ENCODE results near the gene RPL18. TPM values are rescaled to one million over a fixed set of nuclear protein-coding genes. Genes with fewer than 3 reads are reported as not detected.

RPL18 gene
- total RNA-seq, 4 donors from 2014 or later = 998 to 1,778 (median 1,670) TPM

DNA sequence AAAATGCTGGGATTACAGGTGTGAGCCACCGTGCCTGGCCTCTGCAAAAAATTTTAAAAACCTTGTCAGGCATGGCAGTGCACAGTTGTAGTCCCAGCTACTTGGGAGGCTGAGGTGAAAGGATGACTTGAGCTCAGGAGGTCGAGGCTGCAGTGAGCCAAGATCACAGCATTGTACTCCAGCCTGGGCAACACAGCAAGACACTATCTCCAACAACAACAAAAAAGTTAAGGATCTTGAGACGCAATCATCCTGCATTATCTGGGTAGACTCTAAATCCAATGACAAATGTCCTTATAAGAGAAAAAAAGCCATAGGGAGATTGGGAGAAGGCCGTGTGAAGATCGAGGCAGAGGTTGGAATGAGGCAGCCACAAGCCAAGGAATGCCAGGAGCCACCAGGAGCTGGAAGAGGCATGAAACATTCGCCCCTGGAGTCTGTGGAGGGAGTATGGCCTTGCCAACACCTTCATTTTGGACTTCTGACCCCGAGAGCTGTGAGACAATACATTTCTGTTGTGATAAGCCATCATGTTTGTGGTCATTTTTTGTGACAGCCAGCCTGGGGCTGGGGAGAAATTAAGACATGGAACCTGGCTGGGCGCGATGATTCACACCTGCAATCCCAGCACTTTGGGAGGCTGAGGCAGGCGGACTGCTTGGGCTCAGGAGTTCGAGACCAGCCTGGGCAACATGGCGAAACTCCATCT, 32.1 kb upstream of the RPL18 start:
- TF ChIP-seq, protein P1, sequence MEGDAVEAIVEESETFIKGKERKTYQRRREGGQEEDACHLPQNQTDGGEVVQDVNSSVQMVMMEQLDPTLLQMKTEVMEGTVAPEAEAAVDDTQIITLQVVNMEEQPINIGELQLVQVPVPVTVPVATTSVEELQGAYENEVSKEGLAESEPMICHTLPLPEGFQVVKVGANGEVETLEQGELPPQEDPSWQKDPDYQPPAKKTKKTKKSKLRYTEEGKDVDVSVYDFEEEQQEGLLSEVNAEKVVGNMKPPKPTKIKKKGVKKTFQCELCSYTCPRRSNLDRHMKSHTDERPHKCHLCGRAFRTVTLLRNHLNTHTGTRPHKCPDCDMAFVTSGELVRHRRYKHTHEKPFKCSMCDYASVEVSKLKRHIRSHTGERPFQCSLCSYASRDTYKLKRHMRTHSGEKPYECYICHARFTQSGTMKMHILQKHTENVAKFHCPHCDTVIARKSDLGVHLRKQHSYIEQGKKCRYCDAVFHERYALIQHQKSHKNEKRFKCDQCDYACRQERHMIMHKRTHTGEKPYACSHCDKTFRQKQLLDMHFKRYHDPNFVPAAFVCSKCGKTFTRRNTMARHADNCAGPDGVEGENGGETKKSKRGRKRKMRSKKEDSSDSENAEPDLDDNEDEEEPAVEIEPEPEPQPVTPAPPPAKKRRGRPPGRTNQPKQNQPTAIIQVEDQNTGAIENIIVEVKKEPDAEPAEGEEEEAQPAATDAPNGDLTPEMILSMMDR (IDR thresholded peaks at IDR 0.05; ENCODE audit: low read depth) = no peak

DNA sequence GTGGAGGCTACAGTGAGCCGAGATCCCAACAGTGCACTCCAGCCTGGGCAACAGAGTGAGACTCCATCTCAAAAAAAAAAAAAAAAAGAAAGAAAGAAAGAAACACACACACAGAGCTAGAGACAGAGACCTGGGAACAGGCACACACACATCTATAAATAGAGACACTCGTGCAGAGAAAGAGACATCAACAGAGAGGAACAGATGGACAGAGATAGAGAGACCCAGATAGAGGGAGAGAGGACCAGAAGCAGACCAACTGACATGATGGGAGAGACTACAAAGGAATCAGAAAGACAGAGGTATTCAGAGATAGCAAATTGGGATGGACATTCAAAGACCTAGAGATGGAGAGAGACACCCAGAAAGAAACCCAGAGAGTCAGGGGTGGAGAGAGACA, 29.2 kb upstream of the RPL18 start:
- TF ChIP-seq, protein P1 (IDR thresholded peaks at IDR 0.05; ENCODE audit: low read depth) = no peak

DNA sequence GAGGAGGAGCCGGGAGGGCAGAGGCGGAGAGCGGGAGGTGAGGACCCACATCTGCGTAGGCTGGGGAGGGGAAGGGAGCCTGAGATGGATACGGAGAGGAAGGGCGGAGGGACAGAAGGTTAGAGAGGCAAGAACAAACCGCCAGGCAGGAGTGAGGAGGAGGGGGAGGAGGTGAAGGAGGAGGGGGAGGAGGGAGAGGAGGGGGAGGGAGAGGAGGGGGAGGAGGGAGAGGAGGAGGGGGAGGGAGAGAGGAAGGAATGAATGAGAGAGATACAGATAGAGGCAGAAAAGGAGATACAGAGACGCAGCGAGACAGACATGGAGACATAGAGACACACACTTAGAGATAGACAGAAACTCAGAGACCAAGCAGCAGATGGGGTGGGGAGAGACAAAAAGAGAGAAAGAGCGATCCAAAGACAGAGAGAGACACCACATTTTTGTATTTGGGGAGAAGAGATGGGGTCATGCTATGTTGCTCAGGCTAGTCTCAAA, 27.8 kb upstream of the RPL18 start:
- TF ChIP-seq, protein P1 (IDR thresholded peaks at IDR 0.05; ENCODE audit: low read depth) = no peak

DNA sequence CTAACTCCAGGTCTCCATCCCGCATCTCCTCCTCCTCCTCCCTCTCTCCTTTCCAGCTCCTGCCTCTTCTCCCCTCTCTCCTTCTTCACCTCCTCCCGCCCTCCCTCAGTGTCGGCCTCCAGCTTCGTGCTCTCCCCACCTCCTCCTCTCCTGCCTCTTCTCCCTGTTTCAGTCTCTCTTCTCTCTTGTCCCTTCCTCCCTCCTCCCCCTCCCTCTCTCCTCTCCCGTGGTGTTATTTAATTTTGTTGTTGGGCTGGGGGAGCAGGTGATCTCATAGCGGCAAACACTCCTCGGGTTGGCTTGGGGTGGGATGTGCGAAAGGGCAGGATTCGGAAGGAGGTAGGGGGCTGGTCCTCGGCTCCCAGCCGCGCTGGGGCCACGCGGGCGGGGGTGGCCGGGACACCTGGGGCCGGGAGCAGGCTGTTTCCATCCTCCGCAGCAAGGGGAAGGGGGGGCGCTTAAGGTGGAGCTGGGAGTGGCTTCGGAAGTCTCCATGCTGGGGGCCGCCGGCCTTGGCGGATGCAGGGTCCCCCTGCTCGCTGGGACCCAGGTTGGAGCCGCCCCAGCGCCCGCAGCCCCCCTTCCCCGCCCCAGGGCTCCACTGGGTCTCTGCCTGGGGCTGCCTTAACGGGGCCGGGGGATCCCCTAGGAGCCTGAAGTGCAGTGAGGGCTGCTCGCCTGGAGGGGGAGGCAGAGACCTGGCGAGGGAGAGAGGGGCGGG, 27.2 kb upstream of the RPL18 start, which contains the start of gene CA11:
Gene CA11 (minus strand): TSS at position 187 of the 721 bp plus-strand sequence. CDS start 555 bp downstream, outside the sequence.
- TF ChIP-seq, protein P1 (IDR thresholded peaks at IDR 0.05; ENCODE audit: low read depth) = no peak

DNA sequence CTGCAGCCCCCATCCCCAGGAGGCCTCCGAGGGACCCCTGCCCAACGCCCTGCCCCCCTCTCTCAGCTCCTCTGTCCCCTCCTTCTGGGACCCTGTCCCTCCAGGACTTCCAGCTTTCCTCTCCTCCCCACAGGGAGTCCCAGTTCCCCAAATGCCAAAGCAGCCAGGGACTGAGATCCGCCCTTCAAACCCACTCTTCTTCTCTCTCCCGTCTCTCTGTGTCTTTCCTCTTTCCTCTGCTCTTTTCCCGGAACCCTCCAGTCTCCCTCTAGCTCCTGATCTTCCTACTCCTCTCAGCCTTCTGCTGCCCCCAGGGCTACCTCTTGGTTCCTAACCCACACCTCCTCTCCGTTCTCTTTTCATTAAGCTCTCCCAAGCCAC, 26.6 kb upstream of the RPL18 start:
- TF ChIP-seq, protein P1 (IDR thresholded peaks at IDR 0.05; ENCODE audit: low read depth) = no peak

DNA sequence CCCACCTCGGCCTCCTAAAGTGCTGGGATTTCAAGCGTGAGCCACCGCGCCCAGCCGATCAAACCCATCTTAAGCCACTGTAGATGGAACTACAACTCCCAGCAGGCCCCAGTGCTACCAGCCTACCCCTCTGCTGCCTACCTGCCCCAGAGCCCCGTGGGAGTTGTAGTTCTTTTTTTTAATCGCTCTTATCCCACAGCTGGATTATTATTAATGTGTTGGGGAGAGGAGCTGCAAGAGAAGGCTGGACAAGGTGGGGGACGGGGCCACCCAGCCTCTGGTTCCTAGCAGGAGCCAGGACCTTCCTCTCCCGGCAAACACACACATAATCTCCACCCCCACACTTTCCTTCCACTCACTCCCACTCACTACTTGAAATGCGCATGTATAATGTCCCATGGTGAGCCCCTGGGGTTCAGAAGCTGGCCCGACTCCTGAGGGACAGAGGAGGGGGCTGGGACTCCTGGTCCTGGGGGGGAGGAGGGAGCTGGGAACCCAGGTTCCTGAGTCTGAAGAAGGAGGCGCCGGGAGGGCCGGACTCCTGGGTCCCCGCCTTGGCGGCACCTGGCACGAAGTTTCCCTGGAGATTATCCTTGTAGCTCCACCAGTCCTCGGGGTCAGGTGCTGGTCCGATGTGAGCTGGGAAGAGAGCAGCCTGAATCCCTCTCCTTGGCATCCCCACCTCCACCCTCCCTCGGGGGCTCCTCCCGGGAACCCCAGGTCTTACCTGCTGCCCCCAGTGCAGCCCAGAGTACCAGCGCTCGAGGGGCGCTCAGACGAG, 26.1 kb upstream of the RPL18 start:
- TF ChIP-seq, protein P1 (IDR thresholded peaks at IDR 0.05; ENCODE audit: low read depth) = no peak
